ENCODE data around the gene PCDHGB1. TPM values are rescaled to one million over a fixed set of nuclear protein-coding genes. Genes with fewer than 3 reads are reported as not detected.
"Not testable (repeated sequence)": the region's sequence is repeated elsewhere in the genome, so short reads cannot be mapped to it uniquely, and the experiment has no call there.

Gene PCDHGB1
- total RNA-seq, 2 donors from 2014 or later, result 3.9 to 6.5 TPM

GRCh38 chr5:141382469-141383294 lies 32.8 kb downstream of the PCDHGB1 start, which contains the start of gene PCDHGA7:
Gene PCDHGA7, plus strand, starts transcription at chr5:141382742. Its CDS starts 158 bp downstream, at chr5:141382900.
- Histone ChIP-seq H3K4me3 (peak within 1 kb of the TSS; percentile 11 to 17), H3K9me3 (no peaks in the 10 kb centered on the region), H3K36me3 (no peaks in the 10 kb centered on the region), H3K27me3 (replicated peaks; ENCODE audit: insufficient read depth) (no peaks in the 10 kb centered on the region), H3K4me1 (replicated peaks) (no peaks in the 10 kb centered on the region), H3K27ac (no peak within 1 kb of the TSS)
- TF ChIP-seq CTCF (IDR thresholded peaks at IDR 0.05) (peak in 1 of 4 experiments; percentile 8), POLR2A (IDR thresholded peaks at IDR 0.05) (no peak)
- 15% methylated on average over 37 of the region's 37 CpGs for WGBS
- DNase-seq (ENCODE audit: low spot score), result no peak
- intact Hi-C loops (cut with DNase I), result no loop called here

DNA sequence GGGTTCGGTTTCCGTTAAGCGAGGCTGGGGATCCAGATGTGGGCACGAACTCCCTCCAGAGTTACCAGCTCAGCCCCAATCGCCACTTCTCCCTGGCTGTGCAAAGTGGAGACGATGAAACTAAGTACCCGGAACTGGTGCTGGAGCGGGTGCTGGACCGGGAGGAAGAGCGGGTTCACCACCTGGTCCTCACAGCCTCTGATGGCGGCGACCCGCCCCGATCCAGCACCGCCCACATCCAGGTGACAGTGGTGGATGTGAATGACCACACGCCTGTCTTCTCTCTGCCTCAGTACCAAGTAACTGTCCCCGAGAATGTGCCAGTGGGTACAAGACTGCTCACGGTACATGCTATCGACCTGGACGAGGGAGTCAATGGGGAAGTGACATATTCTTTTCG lies 33.4 kb downstream of the PCDHGB1 start:
- no peak for DNase-seq (ENCODE audit: low spot score)
- H3K9me3 ChIP-seq, result no peaks in the 10 kb centered on the region
- H3K36me3 ChIP-seq, result no peaks in the 10 kb centered on the region
- intact Hi-C loops (cut with DNase I), result no loop called here
- 24% methylated on average over 21 of the region's 21 CpGs for WGBS
- H3K4me3 ChIP-seq, result no peak overlapping the region
- no peaks in the 10 kb centered on the region for H3K4me1 ChIP-seq (replicated peaks)
- no peak overlapping the region for H3K27ac ChIP-seq
- H3K27me3 ChIP-seq (replicated peaks; ENCODE audit: insufficient read depth), result no peaks in the 10 kb centered on the region
- TF ChIP-seq POLR2A (IDR thresholded peaks at IDR 0.05) (no peak), CTCF (IDR thresholded peaks at IDR 0.05) (no peak), POLR2AphosphoS5 (IDR thresholded peaks at IDR 0.05) (no peak)

- H3K9me3 ChIP-seq, result no peaks in the 10 kb centered on the region
- no peaks in the 10 kb centered on the region for H3K4me1 ChIP-seq (replicated peaks)
- no peak overlapping the region for H3K27ac ChIP-seq
- no peak overlapping the region for H3K4me3 ChIP-seq
- intact Hi-C loops (cut with DNase I), result no loop called here
- H3K27me3 ChIP-seq (replicated peaks; ENCODE audit: insufficient read depth), result peaks cover 1% of the 10 kb centered on the region
- TF ChIP-seq POLR2AphosphoS5 (IDR thresholded peaks at IDR 0.05), result no peak
- no peak for TF ChIP-seq POLR2A (IDR thresholded peaks at IDR 0.05)
- no peak for TF ChIP-seq CTCF (IDR thresholded peaks at IDR 0.05)
- no peaks in the 10 kb centered on the region for H3K36me3 ChIP-seq
- WGBS, result 31% methylated on average over 30 of the region's 43 CpGs
- DNase-seq (ENCODE audit: low spot score), result no peak
Measured at GRCh38 chr5:141384471-141385267, 34.8 kb downstream of the PCDHGB1 start.

GRCh38 chr5:141387557-141388311 lies 37.8 kb downstream of the PCDHGB1 start, which contains the start of gene PCDHGB4:
Gene PCDHGB4, plus strand, starts transcription at chr5:141387698. Its CDS starts 187 bp downstream, at chr5:141387885.
- H3K9me3 ChIP-seq; intact Hi-C loops (cut with DNase I); H3K27me3 ChIP-seq (replicated peaks; ENCODE audit: insufficient read depth); DNase-seq (ENCODE audit: low spot score); H3K4me3 ChIP-seq; H3K36me3 ChIP-seq; H3K27ac ChIP-seq; H3K4me1 ChIP-seq (replicated peaks): not testable (repeated sequence)
- TF ChIP-seq CTCF (IDR thresholded peaks at IDR 0.05), result peak in 3 of 4 experiments; percentile 12 to 53 (median 46)
- WGBS, result 9% methylated on average over 18 of the region's 40 CpGs
